Inflammatory macrophage (primary cell): ENCODE measurements around the gene MGAT4D.
A peak's percentile ranks its signal among the peaks of the same experiment; 100 is the strongest.
"Not testable (repeated sequence)": the region's sequence is repeated elsewhere in the genome, so short reads cannot be mapped to it uniquely, and the experiment has no call there.

Experiments used
- DNase-seq, 2 donors: peaks; one replicate each; pipeline ENCODE4 v3.0.0-alpha.2; 2020 to 2022

Gene MGAT4D

GRCh38 chr4:140427919-140428471 is 70.1 kb downstream of the MGAT4D start:
- DNase-seq = peak; percentile 26 to 53

GRCh38 chr4:140427106-140427918 is 70.8 kb downstream of the MGAT4D start, which contains the start of gene CLGN:
TSS of gene CLGN (minus strand) at chr4:140427648. CDS start at chr4:140413078, 14,570 bp downstream.
- DNase-seq = peak; percentile 22 to 44

- peak in 1 of 2 donors; percentile 28 for DNase-seq
Measured at GRCh38 chr4:140426610-140427105, 71.4 kb downstream of the MGAT4D start.

- DNase-seq = no peak
Measured at GRCh38 chr4:140423106-140423505, 75.0 kb downstream of the MGAT4D start.

GRCh38 chr4:140413130-140413969 is 84.7 kb downstream of the MGAT4D start:
- not testable (repeated sequence) for DNase-seq

GRCh38 chr4:140408974-140409373 is 89.1 kb downstream of the MGAT4D start:
- no peak for DNase-seq

GRCh38 chr4:140406292-140406691 is 91.8 kb downstream of the MGAT4D start:
- DNase-seq = no peak

GRCh38 chr4:140400111-140400510 is 98.0 kb downstream of the MGAT4D start:
- DNase-seq = no peak

GRCh38 chr4:140395668-140396067 is 102.4 kb downstream of the MGAT4D start:
- no peak for DNase-seq
